SHP77 treated with DMSO at 0.1 percent for 48 hours (cell line): ENCODE measurements around the gene PHLPP1.

Source experiments
- DNase-seq: peaks from one replicate; lab custom pipeline; 2025; lab: John Stamatoyannopoulos, UW

The PHLPP1 gene

GRCh38 chr18:62744076-62744968 lies 29.0 kb downstream of the PHLPP1 start:
- DNase-seq: no peak

DNA sequence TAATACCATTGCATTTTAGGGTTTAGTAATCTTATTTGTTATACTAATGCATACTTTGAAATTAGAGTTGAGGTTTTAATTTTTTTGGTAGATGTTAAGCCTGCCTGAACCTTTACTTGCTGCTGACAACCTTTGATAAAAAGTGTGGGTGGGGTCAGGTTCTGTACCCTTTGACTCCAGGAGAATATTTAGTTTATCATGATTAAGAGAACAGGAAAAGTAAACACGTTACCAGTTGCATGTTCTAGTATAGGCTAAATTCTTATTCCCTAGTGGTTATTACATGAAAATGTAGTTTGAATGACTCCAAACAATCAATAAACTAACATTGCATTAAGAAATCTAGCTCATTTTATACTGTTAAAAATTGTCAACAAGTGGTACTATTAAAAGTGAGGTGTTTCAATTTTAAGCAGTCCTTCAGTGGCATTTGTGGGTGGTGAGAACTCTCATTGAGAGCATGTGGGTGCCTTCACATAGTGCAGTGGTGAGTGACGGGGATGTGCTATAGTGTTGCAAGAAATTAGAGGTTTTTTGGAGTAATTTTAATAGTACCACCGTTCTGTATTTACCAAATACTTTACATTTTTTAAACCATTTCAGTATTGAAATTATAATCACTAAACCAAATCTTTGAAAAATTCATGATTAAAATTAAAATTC lies 29.9 kb downstream of the PHLPP1 start:
- DNase-seq: no peak

DNA sequence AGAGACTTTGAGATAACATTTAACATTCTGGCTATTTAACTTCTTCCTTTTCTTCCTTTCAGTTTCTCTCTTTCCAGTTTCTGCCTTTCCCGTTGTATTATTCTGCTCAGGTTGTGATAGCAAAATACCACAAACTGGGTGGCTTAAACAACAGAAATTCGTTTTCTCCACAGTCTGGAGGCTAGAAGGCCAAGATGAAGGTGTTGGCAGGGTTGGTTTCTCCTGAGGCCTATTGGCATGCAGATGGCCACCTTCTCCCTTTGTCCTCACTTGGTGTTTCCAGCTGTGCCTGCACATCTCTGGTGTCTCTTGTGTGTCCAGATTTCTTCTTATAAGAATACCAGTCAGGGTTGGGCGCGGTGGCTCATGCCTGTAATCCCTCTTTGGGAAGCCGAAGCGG lies 34.0 kb downstream of the PHLPP1 start:
- DNase-seq: no peak

DNA sequence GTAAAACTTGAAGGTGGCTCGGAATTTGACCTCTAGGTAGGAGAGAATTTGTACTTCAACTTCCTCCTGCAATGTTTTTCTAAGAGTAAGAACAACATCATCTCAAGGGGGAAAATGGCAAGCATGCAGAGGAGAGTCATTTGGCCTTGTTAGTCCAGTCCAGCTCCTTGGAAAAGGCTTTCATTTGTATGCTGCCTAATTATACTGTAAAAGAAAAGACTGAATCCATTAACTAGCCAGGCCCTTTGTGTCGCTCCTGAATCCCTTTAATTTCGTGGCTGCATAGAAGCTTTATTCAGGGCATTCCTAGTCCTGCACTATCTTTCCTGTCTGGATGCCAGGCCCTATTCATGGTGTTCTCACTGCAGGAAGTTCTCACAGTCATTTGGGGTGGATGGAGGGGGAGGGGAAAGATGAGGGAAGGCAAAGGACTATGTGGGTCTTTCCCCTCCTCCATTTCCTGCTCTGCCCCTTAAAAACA lies 36.0 kb downstream of the PHLPP1 start:
- no peak for DNase-seq

DNA sequence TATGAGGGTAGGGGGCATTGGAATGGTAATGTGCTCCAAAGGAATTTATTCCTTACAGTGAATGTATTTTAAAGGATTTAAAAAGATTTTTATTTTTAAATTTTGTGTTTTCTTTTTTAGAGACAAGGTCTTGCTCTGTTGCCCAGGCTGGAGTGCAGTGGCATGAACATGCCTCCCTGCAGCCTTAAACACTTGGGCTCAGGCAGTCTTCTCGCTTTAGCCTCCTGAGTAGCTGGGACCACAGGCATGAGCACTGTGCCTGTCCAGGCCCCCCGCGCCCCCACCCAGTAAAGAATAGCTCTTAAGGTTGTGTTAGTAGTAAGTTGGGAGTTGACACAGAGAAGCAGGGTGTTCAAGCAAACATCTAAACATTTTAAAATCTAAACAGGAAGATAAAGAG lies 36.6 kb downstream of the PHLPP1 start:
- DNase-seq: no peak

- DNase-seq: no peak
Measured at GRCh38 chr18:62754026-62754425, 38.7 kb downstream of the PHLPP1 start.

- no peak for DNase-seq
Measured at GRCh38 chr18:62755454-62755853, 40.1 kb downstream of the PHLPP1 start.

GRCh38 chr18:62755946-62756345 lies 40.6 kb downstream of the PHLPP1 start:
- DNase-seq: no peak

DNA sequence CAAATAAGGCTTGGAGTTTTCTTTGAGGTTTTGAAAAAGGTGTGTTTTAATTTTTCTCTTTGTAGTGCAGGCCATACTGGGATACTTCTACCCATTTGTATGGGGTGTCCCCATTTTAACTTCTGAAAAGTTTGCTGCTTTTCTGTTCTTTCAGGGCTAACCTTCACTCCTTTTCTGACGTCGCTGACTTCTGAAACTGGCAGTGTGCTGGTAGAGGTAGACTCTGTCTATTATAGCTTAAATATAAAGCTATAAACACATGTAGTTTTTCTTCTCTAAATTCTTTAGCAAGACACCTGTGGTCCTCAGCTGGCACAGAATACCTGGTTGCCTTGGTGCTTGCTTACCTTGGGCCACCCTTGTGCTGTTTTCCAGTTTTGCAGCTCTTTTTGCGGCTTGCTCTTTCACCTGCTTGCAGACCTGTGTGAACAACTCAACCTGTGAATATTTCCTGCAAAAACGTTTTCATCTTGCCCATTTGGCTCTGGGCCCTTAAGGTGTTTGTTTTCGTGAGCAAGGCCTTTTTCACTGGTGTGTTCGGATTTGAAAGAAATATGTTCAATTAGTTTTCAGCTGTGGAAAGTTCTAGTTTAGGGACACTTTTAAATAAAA lies 42.2 kb downstream of the PHLPP1 start:
- DNase-seq: no peak

DNA sequence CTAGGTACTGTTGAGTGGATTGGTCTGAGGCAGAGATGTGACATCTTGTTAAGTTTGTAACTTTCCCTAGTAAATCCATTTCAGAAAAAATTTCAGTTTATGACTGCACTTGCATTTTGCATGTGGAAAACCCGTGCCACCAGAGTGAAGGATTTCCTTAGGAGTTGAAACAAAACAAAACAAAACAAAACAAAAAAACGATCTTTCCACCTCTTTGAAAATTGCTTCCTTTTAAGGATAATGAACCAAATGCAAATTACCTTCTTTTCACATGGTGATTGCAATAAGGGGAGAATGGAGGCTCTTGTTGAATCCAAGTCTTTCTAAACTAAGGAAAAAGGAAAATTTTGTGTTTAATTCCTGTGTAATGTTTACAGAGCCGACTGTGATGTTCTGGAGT lies 43.2 kb downstream of the PHLPP1 start:
- DNase-seq: no peak

GRCh38 chr18:62759704-62760402 lies 44.5 kb downstream of the PHLPP1 start:
- DNase-seq: no peak

- no peak for DNase-seq
Measured at GRCh38 chr18:62760403-62760734, 45.0 kb downstream of the PHLPP1 start.

GRCh38 chr18:62763101-62763521 lies 47.8 kb downstream of the PHLPP1 start:
- DNase-seq: no peak

DNA sequence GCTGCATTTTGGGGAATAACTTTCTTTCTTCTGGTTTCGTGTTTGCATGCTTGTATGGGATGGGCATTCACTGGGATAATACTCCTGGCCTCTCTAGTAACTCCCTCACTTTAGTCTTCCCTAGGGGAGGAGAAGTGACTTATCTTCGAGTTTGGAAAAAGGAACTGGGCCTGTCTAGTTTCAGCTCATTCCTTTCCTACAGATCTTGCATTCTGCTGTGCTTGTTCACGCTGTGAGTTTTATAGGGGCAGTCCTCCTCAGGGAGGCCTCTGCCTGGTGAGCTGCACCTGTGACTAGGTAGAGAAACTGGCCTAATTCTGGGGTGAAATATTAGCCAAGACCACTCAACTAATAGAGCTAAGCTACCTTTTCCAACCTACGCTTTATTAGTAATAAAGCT lies 50.9 kb downstream of the PHLPP1 start:
- no peak for DNase-seq

GRCh38 chr18:62767321-62767720 lies 52.0 kb downstream of the PHLPP1 start:
- DNase-seq: no peak

GRCh38 chr18:62767836-62768557 lies 52.7 kb downstream of the PHLPP1 start:
- DNase-seq: no peak

- no peak for DNase-seq
Measured at GRCh38 chr18:62768558-62768943, 53.2 kb downstream of the PHLPP1 start.

- DNase-seq: no peak
Measured at GRCh38 chr18:62769216-62769615, 53.9 kb downstream of the PHLPP1 start.

GRCh38 chr18:62771494-62772270 lies 56.3 kb downstream of the PHLPP1 start:
- DNase-seq: no peak

- no peak for DNase-seq
Measured at GRCh38 chr18:62772860-62773584, 57.7 kb downstream of the PHLPP1 start.
